Endometrial microvascular endothelial cells (primary cell): Measurements from ENCODE around the gene TNC. TPM values are rescaled to one million over a fixed set of nuclear protein-coding genes. Genes with fewer than 3 reads are reported as not detected.

Source experiments
- in situ Hi-C: cut with HindIII; loops from 2 replicates; pipeline ENCODE4 v1.10.0; 2017; ENCODE audit warnings: low sequenced_read_pairs, low pct_unique_long_range_greater_than_20kb; ENCODE audit errors: inconsistent ontology term
- total RNA-seq: library from RNA; depleted of rRNA; stranded (reverse); fragments of >200 nt; gene quantifications from one replicate; pipeline ENCODE4 v1.2.3, GENCODE V29; 2015; ENCODE audit errors: inconsistent ontology term

Gene TNC
- total RNA-seq, 1 donor from 2014 or later, result 0.37 TPM

DNA sequence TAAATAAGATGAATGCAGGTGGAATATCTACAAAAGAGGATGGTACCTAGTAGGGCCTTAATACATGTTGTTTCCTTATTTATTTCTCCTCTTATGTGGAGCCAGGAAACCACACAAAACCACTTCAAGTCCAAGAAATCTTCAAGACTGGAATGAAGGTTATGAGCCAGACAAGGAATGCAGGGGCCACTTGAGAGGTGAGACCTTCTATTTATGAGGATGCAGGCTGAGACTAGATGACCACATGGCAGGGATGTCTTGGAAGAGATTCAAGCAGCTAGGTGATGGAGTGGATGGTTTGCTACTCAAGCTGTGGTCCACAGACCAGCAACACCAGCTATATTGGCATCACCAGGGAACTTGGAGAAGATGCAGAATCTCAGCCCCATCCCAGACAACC, 92.2 kb downstream of the TNC start:
- in situ Hi-C loops, result no loop called here

DNA sequence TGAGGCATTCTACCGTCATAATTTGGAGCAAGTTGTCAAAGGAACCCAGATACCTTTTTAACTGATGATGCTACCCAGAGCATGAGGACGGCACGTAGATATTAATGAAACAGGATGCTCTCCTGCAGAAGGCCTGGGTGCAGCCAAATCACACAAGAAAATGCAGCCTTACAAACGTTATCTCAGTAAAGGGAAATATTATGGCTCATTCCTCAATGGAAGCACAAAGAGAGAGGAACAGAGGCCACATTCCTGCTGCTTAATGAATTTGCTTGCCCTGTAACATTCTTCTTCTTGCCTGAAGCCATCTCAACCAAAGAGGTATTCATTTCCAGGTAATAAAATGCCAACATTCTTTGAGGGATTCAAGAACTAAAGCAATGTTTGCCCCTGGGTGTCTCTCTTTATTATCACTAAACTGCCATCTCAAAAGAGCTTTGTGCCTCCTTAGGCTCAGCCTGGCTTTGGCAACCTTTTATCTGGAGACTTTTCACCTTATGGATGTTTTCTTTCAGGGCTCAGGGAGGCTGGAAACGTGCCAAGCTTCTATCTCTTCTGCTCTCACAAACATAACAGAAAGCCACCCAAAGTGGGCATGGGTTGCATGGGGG, 92.9 kb downstream of the TNC start:
- in situ Hi-C loops, result no loop called here

DNA sequence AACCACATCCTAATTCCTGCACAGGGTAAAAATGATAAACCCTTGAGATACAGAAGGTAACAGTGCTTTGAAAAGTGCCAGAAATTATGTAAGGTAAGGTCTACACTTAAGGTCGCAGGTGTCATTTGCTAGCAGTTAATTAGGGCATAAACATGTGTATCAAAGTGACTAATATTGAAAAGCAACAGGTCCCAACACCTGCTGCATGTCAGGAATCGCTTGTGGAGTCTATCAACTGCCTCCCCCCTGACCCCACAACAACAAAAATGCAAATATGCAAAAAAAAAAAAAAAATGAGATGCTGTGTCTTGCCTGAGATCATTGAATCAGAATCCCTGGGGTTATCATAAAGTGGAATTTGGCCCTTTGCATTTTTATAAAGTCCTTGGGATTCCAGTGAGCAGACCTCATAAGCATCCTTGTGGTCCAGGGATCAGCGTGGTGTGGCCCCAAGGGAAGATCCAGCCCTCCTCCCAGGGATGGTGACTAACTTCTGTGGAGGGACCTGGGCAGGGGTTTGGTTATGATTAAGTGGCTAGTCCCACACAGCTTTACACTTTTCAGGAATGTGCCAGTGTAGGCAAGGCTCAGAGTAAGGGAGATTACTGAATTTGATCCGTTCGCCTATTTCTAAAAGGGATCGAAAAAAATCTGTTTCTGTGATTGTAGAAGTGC, 95.1 kb downstream of the TNC start:
- in situ Hi-C loops, result no loop called here

DNA sequence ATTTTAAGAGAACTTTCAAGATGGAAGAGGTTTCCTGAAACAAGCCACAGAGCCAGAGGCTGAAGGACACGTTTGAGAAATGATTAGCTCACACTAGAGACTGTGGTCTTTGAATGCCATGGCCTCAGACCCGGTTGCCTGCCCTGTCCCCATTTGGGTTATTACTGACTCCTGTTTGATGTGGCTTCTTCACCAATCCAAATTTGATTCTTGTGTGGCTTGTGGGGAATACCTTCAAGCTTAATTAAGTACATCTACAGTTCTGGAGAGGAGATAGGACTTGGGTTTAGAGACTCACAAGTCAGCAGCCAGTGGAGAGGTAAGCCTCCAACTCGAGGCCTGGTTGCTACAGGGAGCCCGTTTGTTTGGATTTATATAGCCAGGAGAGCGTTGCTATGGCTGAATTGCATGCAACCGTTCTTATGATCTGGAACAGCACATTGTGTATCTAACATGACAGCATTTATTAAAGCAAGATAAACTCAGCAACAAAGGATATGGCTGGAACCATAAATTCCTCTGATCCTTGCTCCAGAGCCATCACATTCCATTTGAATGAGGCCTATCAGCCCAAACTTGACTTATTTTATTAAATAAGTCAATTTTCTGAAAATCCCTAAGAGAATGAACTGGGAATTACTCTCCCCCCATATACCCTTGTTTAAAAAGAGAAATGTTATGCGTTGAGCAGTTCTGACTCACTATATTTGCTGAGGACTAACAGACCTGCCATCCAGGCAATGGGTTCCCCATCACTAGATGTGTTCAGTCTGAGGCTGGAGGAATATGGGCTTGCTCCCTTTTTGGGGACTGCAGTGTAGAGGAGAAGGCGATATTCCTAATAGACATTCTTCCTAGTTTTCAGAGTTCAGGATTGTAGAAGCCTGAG, 99.2 kb downstream of the TNC start:
- in situ Hi-C loops, result no loop called here

DNA sequence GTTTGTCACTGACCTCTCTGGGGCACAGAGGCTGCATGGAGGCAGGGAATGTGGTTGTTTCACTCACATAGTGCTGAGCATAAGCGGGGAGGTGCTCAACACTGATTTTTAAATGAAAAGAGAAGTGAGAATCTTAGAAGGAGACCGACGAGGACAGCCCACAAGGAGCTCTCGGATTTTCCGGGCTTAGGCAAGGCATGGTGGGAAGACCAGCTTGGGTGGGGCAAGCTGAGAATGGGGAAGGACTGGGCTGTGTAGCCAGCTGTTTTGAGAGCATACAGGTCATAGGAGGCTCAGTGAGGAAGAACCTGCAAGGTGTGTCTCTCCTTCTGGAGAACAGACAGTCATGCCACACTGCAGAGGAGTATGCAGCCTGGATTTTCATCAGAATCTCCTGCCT, 101.6 kb downstream of the TNC start:
- in situ Hi-C loops, result no loop called here

DNA sequence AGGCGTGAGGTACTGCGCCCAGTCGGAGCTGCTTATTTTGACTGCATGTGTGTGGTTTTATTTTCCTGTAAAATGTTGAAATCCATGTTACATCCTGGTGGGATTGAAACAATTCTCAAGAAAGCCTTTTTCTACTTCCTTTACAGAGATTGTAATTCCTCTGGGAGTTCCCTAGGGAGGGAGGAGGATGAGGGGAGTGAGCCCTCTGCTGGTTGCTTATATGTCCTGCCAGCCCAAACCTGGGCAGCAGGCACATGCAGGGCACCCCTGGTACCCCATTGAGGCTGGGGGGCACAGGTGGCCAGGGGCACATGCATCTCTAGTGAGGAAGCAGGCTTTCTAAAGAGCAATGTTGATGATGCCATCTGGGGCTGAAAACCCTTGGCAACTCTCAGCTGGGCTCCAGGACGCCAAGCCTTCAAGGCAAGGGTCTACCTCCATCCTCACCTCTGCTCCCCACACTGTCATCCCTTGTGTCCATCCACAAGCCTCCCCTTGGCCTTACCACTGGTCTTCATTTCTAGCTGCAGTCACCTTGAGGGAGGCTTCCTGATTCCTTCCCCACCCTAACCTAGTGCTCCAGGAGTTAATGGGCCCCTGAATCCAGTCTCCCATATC, 102.8 kb downstream of the TNC start:
- in situ Hi-C loops, result no loop called here

DNA sequence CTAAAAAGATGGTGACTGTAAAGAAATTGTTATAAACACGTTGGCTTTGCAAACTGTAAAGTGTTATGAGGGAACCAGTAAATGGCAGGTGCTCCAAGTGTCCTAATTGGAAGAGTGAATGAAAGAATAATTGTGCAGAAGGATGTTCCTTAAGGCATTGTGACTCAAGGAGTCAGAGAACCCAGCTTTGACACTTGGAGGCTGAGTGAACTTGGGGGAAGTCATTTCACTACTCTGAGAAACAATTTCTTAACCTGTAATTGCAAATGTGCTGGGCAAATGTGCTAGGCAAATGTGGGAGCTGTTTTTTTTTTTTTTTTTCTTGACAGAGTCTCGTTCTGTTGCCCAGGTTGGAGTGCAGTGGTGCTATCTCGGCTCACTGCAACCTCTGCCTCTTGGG, 103.5 kb downstream of the TNC start:
- in situ Hi-C loops, result no loop called here

DNA sequence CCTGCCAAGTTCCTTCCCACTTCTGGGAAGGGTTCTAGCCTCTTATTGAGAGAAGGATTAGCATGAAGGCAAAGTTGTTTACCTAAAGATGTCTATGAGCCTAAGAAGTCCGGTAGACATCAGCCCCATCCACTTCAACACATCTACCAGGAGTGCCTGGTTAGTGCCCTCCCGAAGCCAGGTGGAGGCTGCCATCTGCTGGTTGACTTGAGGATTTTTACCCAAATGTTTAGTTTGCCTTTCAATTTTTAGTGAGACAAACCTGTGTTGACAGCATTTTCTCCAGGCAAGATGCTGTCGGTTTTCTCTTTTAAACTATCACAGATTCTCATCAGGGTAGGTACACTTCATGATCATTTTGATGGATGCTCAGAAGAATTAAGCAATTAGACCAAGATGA, 104.0 kb downstream of the TNC start:
- in situ Hi-C loops, result no loop called here

DNA sequence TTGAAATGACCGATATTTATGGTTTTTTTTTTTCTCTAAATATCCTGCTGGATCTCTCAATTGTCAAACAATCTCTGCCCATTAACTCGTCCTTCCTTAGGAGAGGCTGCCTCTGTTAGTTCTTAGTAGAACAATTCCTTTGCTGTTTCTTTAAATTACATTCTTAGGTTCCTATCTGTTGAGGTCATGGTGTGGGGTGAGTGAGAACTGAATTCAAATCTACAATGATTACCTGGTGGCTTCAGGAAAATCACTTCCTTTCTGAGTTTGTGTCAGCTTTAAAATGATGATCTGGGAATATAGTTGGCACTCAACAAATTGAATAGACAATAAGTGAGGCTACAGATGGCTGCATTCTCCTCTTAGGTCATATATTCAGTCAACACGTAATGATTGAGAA, 105.5 kb downstream of the TNC start:
- in situ Hi-C loops, result no loop called here

DNA sequence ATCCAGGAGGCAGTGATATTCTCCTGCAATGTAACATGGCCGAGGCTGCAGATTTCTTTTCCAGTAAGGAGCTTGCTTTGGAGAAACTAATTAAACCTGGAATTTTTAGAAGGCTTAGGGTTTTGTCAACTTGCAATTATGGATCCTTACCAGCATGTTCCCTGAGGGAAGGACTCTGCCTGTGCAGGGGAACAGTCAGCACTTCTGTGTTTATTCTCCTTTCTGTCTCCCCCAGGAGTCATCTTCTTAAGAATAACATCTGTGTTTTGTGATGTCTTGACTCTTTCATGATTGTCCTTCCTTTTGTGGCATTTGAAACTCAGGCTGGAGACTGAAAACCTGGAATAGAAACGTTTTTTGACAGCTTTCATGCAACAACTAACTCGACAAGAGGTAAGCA, 107.1 kb downstream of the TNC start:
- in situ Hi-C loops, result no loop called here

DNA sequence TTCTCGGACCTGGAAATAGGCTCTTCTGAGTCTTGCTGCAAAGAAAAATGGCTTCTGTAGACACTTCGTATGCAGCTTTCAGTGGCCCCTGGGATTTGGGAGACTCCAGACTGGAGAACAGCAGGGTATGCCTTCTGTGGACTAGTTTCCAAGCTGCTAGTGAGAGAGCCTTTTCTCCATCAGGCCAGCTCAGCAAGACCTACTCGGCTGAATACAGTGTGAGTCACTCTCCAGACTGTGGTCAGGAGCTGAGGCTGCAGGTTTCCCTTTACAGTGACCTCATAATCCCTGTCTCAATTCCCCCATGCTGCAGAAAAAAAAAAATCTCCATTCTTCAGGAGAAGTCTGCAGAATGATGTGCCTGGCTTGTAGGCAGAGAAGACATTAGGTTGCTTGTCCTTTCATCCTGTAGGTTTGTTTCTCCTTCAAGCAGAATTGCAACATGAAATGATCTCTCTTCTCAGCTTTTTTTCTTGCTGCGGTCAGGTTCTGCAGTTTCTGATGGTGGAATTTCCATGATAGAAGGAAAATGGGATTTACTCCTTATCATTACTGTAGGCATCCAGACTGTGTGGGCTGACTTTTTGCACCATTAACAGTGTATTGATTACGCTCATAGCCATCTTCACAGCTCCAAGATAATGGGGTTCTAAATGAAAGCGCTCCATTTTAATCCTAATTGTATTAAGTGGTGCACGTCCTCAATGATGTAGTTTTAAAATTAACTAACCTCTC, 109.3 kb downstream of the TNC start:
- in situ Hi-C loops, result no loop called here

DNA sequence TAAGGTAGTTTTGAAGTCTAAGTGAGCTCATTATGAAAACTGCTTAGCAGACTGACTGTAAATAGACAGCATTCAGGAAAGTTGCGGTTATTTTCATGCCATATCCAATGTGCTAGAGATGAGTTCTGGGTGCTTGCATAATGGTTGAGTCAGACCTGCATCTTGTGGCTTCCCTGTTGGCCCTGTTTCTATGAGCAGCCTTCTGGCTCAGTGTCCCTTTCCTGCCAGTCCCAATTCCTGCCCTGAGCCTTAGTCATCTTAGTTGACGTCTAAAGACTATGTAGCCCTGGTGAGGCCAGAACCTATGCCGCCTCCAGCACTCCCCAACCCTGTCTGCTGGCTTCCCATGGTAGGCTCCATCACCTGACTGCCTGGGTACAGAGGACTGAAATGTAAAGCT, 111.3 kb downstream of the TNC start:
- in situ Hi-C loops, result no loop called here

DNA sequence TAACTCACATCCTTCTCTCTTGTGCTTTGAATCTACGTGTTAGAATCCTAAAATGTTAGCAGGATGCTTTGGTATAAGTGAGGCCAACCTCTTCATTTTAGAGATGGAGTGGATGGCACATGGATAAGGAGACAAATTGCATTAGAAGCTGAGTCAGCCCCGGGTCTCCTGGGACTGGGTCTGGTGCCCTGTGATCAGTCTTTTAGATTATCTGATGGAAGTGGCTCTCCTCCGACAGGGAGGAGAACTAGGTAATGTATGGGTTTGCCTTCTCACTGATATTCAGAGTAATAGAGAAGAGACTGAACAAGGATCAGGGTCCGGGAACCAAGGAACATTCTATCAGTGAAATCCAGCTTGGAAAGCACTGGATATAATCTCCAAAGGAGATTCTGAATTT, 112.6 kb downstream of the TNC start:
- in situ Hi-C loops, result no loop called here

DNA sequence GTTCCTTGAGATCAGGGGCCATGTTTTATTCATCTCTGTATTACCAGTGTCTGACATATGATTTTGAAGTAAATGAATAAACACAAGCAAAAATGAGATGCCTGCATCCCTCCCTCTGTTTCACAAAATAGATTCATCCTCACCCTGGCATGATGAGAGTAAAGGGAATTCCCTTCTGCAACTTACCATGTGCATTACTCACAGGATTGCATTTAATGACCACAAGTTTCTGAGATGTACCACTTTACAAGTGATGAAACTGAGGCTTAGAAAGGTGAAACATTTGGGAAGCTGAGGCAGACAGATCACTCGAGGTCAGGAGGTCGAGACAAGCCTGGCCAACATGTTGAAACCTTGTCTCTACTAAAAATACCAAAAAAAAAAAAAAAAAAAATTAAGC, 113.4 kb downstream of the TNC start:
- in situ Hi-C loops, result no loop called here

DNA sequence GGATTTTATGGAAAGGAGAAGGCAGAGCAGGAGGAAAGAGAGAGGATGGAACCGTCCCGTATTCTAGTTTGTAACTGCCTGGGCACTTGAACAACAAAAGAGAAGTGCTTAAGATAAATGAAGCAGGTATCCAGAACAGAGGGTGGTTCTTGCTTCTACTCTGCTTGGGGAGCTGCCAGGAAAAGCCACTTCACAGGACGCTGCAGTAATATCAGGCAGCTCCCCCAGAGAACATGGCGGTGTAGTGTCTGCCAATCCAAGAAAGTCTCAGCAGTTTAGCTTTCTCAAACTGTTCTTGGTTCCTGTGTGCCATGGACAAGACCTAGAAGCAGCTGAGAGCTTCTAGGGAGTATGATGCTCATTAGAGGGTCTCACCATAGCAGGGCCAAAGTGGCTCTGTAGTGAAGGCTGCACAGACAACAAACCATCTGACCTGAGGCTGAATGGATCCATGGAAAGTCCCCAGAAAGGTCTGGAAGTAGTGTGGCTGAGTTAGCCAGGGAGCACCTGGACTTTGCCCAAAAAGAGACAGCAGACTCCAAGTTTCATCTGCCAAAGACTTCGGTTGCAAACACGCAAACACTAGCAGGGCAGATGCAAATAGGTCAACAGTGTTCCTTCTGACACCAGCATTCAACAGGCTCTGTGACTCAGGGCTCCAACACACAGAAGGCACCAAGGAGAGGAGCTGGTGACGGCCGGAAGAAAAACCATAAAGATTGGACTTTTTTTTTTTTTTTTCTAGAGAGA, 115.4 kb downstream of the TNC start:
- in situ Hi-C loops, result no loop called here

DNA sequence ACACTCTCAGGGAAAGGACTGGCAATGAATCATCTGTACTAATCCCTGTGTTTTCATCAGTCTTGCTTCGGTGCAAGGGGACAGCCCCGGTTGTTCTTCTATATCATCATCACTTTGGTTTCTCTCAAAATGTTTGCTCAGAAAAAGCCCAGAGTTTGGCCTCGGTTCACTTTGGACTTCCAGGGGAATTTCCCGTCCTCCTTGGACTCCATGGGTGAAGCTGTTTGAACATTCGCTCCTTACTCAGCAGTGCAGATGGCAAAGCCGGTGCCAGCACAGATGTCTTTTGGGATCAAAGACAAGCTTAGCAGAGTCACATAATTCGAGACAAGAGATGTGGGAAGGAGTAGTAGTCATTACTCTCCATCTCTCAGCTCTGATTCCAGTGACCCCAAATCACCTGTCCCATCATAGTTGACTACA, 117.7 kb downstream of the TNC start:
- in situ Hi-C loops, result no loop called here

DNA sequence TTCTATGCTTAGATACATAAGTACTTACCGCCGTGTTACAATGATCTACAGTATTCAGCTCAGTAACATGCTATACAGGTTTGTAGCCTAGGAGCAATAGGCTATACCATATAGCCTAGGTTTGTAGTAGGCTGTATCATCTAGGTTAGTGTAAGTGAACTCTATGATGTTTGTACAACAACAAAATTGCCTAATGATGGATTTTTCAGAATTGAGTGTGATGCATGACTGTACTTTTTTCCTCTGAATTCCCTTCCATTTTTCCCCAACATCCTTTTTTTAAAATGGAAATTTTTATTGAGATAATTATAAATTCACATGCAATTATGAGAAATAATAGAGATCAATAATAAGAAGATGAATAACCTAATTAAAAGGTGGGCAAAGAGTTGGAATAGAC, 119.6 kb downstream of the TNC start:
- in situ Hi-C loops, result no loop called here

DNA sequence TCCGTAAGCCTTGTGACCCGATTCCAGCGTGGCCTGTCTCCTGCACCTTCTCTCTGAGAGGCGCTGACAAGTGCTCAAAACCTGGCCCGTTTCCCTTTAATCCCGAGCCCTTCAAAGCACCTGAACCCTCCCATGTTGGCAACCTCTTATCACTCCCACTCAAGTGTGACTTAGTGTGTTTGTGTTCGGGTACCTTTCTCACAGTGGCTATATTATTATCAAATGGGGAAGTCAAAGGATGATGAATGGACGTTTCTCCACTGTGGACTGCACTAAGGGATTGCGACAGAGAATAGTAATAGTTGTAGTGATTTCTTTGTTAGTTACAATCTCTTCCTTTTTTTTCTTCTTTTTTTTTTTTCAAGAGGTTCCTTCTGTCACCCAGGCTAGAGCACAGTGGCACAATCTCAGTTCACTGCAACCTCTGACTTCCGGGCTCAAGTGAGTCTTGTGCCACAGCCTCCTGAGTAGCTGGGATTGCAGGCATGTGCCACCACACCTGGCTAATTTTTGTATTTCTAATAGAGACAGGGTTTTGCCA, 122.2 kb downstream of the TNC start:
- in situ Hi-C loops, result no loop called here
